SJCRH30 (cell line): ENCODE data around the gene FKBP3. TPM values are rescaled to one million over a fixed set of nuclear protein-coding genes. Genes with fewer than 3 reads are reported as not detected.
A peak's percentile ranks its signal among the peaks of the same experiment; 100 is the strongest.
"Not testable (repeated sequence)": the region's sequence is repeated elsewhere in the genome, so short reads cannot be mapped to it uniquely, and the experiment has no call there.

Source experiments
- DNase-seq, 2 experiments: peaks; one replicate each; pipeline ENCODE4 v3.0.0-alpha.2; 2015 to 2020
- H3K27ac ChIP-seq: fragments of 250-450 bp; sonication (Bioruptor Pico); 2 replicates; pipeline ENCODE4 v1.5.1; 2020; ENCODE audit warnings: mild to moderate bottlenecking, moderate library complexity
- H3K27me3 ChIP-seq: fragments of 250-450 bp; sonication (Bioruptor Pico); 2 replicates; pipeline ENCODE4 v1.5.1; 2020; ENCODE audit warnings: mild to moderate bottlenecking, moderate library complexity
- H3K36me3 ChIP-seq: fragments of 250-450 bp; sonication (Bioruptor Pico); 2 replicates; pipeline ENCODE4 v1.5.1; 2020; ENCODE audit warnings: mild to moderate bottlenecking, moderate library complexity
- H3K4me1 ChIP-seq: fragments of 250-450 bp; sonication (Bioruptor Pico); 2 replicates; pipeline ENCODE4 v1.5.1; 2020; ENCODE audit warnings: mild to moderate bottlenecking, moderate library complexity
- H3K4me3 ChIP-seq: fragments of 250-450 bp; sonication (Bioruptor Pico); 2 replicates; pipeline ENCODE4 v1.5.1; 2020; ENCODE audit warnings: mild to moderate bottlenecking, moderate library complexity
- H3K9me3 ChIP-seq: fragments of 250-450 bp; sonication (Bioruptor Pico); replicated peaks from 2 replicates; pipeline ENCODE4 v1.5.1; 2020; ENCODE audit warnings: mild to moderate bottlenecking, moderate library complexity
- total RNA-seq: library from RNA; depleted of rRNA; stranded (reverse); fragments of >200 nt; shearing (Covaris generic); gene quantifications from 2 replicates; pipeline ENCODE4 v1.2.3, GENCODE V29; 2014

FKBP3 gene
- total RNA-seq, 1 experiment from 2014 or later = 120 TPM

DNA sequence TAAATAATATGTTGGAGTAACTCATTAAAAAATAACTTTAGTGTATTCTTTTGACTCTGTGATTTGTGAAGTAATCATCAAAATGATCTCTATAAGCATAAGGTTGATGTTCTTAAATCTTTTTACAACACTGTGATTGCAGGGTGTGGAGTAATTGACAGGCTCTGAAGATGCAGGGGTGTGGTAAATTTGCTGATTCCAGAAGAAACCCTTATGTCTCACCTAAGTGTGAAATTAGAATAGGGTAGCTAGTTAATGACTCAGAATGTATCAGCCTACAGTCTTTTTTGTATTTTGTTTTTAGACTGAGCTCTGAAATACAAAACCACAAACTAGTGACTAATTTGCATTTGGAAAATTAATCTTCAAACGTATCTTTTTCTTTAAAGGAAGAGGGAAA lies 44.5 kb downstream of the FKBP3 start:
- H3K27ac ChIP-seq = no peak overlapping the region
- no peak for DNase-seq
- peaks cover 26% of the 10 kb centered on the region for H3K36me3 ChIP-seq

DNA sequence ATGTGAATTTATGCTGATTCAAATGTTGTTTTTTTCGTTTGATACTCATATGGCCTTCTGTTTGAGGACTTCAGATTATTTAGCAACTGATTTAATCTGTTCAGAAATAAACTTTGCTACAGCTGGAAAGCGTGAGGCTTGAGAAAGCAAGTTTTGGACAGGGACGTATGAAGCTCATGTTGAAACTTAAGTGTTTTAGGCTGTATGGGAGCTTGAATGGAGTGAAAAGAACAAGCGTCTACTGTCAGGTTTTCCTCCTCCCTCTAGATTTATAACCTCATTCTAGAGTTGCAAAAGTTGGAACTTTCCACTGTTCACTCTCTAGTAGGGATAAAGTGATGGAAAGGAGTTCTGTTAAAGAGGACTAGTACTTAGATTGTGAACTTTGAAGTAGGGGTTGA lies 49.3 kb downstream of the FKBP3 start:
- Histone ChIP-seq H3K4me3 (peak overlapping the region; percentile 82), H3K4me1 (peaks cover 4% of the 10 kb centered on the region; the same call in 1 of the 2 replicates), H3K27ac (peak overlapping the region; percentile 85), H3K27me3 (no peaks in the 10 kb centered on the region), H3K36me3 (0 out of 2 replicates have a peak, but pooled peaks cover 3% of the 10 kb centered on the region), H3K9me3 (no peaks in the 10 kb centered on the region)
- DNase-seq = peak in 1 of 2 experiments; percentile 34

More for the DNA sequence above, 44.5 kb downstream of the FKBP3 start:
- H3K27me3 ChIP-seq = no peaks in the 10 kb centered on the region
- H3K4me1 ChIP-seq = peaks cover 4% of the 10 kb centered on the region; the same call in 1 of the 2 replicates
- no peak overlapping the region for H3K4me3 ChIP-seq
- no peaks in the 10 kb centered on the region for H3K9me3 ChIP-seq

DNA sequence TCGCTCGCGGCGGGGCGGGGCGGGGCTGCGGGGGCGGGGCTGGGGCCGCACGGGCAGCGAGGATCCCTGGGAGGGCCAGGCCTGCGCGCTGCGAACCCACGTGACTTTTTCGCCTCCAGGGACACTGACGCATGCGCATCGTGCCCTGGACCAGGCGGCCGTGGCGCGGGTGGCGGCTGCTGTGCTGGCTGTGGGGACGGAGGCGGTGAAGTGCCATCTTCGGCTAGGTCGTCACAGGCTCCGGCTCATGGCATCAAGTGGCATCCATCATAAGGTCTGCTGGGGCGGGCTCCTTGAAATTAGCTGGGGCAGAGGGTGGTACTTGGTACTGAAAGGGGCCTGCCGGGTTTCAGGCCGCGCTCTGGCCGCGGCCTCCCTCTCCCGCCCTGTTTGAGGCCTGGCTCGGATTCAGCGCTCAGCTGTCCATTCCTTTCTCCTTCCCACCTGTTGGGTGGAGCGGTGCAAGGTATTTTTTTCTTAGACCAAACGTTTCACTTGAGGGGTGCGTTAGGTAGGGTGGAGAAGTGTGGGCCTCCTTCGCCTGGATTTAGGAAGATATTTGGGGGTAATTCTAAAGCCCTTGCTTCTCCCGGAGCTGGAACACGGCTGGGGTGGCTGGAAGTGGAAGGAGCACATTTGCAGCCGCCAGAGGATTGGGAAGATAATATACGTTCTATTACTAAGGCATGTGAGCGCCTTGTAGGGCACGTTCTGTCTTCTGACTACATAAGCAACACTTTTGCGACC lies 50.1 kb downstream of the FKBP3 start, which contains the start of gene PRPF39:
Gene PRPF39 (plus strand): TSS at position 141 of the 747 bp plus-strand sequence. CDS start 11,124 bp downstream, outside the sequence.
- Histone ChIP-seq H3K36me3 (0 out of 2 replicates have a peak, but pooled peaks cover 3% of the 10 kb centered on the region), H3K9me3 (no peaks in the 10 kb centered on the region), H3K4me1 (peaks cover 4% of the 10 kb centered on the region; the same call in 1 of the 2 replicates), H3K4me3 (peak within 1 kb of the TSS; percentile 82), H3K27me3 (no peaks in the 10 kb centered on the region), H3K27ac (peak within 1 kb of the TSS; percentile 85)
- peak; percentile 94 to 97 for DNase-seq

DNA sequence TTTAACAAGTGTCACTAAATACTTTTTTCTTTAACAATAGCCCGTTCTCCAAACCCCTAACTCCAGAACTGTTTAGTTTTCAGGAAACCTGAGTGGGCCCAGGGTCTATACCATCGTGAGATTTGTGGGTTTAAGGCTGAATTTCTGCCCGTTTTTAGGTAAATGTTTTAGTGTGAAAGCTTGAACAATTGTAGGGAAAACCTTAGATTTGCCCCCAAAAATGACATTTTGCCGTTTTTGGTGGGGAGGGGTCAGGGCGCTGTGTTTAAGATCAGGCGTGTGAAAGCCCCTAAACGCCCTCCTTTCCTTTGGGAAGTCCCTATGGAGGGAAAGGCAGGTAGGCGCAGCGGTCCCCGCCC lies 50.7 kb downstream of the FKBP3 start:
- H3K4me3 ChIP-seq = peak overlapping the region; percentile 82
- H3K4me1 ChIP-seq = peaks cover 4% of the 10 kb centered on the region; the same call in 1 of the 2 replicates
- no peak overlapping the region for H3K27ac ChIP-seq
- DNase-seq = no peak
- 0 out of 2 replicates have a peak, but pooled peaks cover 3% of the 10 kb centered on the region for H3K36me3 ChIP-seq
- H3K27me3 ChIP-seq = no peaks in the 10 kb centered on the region
- H3K9me3 ChIP-seq = no peaks in the 10 kb centered on the region

DNA sequence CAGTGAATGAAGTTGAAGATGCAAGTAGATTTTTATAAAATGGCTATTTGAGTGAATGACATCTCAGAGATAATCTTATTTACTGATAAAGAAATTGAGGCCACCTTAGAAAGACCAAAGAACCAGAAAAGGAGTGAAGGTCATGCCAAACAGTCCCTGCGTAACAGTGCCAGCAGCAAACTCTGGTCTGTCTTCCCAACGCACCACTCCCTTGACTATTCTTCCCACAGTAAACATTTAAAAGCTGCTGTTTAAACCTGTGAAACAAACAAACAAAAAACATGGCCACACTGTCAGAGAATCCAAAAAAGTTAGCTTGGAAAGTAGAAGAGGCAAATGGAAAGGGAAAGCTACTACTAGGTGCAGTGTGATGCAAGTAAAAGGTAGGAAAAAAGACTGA lies 51.9 kb downstream of the FKBP3 start:
- Histone ChIP-seq H3K36me3 (no peaks in the 10 kb centered on the region), H3K4me1 (peaks cover 4% of the 10 kb centered on the region; the same call in 1 of the 2 replicates), H3K9me3 (no peaks in the 10 kb centered on the region), H3K27me3 (no peaks in the 10 kb centered on the region), H3K4me3 (no peak overlapping the region), H3K27ac (no peak overlapping the region)
- DNase-seq = no peak

DNA sequence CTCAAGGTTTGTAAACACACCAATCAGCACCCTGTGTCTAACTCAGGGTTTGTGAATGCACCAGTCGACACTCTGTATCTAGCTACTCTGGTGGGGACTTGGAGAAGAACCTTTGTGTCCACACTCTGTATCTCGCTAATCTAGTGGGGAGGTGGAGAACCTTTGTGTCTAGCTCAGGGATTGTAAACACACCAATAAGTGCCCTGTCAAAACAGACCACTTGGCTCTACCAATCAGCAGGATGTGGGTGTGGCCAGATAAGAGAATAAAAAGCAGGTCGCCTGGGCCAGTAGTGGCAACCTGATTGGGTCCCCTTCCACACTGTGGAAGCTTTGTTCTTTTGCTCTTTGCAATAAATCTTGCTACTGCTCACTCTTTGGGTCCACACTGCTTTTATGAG lies 53.2 kb downstream of the FKBP3 start:
- not testable (repeated sequence) for H3K9me3 ChIP-seq, H3K27me3 ChIP-seq, DNase-seq, H3K27ac ChIP-seq, H3K4me3 ChIP-seq, H3K36me3 ChIP-seq, H3K4me1 ChIP-seq

DNA sequence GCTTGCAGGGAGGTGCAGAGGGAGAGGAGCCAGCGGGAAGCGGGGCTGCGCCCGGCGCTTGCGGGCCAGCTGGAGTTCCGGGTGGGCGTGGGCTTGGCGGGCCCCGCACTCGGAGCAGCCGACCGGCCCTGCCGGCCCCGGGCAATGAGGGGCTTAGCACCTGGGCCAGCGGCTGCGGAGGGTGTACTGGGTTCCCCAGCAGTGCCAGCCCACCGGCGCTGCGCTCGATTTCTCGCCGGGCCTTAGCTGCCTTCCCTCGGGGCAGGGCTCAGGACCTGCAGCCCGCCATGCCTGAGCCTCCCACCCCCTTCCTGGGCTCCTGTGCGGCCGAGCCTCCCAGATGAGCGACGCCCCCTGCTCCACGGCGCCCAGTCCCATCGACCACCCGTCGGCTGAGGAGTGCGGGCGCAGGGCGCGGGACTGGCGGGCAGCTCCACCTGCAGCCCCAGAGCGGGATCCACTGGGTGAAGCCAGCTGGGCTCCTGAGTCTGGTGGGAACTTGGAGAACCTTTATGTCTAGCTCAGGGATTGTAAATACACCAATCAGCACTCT lies 53.8 kb downstream of the FKBP3 start:
- H3K4me1 ChIP-seq, H3K4me3 ChIP-seq, H3K27ac ChIP-seq, H3K9me3 ChIP-seq, H3K27me3 ChIP-seq, DNase-seq, H3K36me3 ChIP-seq: not testable (repeated sequence)

DNA sequence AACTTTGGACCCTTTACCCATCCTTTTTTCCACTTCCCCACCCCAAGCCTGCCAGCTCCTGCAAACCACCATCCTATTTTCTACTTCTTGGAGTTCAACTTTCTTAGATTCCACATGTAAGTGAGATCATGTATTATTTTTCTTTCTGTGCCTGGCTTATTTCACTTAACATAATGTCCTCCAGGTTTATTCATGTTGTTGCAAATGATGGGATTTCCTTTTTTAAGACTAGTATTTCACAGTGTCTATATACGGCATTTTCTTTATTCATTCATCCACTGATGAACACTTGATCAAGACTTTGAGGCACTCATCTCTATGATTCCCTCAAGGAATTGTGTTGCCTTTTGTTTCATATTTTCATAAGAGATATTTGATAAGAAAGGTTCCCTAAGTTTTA lies 56.0 kb downstream of the FKBP3 start:
- no peak for DNase-seq
- H3K27ac ChIP-seq = no peak overlapping the region
- no peaks in the 10 kb centered on the region for H3K9me3 ChIP-seq
- H3K36me3 ChIP-seq = peaks cover 2% of the 10 kb centered on the region; the same call in 1 of the 2 replicates
- H3K4me1 ChIP-seq = no peaks in the 10 kb centered on the region
- H3K4me3 ChIP-seq = no peak overlapping the region
- H3K27me3 ChIP-seq = no peaks in the 10 kb centered on the region

DNA sequence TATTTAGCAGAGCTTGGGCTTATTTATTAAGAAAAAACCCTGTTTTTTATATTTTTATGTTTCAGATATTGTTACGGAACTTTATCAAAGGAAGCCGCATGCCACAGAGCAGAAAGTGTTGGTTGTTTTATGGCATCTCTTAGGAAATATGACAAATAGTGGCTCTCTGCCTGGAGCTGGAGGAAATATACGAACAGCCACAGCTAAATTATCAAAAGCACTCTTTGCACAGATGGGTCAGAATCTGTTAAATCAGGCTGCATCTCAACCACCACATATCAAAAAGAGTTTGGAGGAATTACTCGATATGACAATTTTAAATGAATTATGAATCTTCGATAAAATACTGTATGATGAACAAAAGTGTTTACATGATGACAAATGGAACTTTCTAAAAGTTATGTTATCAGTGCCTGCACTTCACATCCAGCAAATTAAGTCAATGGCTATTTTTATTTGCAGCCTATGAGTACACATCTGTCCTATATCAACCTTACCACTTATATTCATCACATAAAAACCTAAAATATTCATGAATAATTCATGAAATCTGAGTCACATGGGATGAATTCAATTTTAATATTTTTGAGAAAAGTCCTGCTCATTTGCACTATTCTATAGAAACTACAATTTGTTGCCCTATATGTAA lies 60.9 kb downstream of the FKBP3 start:
- Histone ChIP-seq H3K4me3 (no peak overlapping the region), H3K9me3 (no peaks in the 10 kb centered on the region), H3K4me1 (no peaks in the 10 kb centered on the region), H3K27ac (no peak overlapping the region), H3K27me3 (no peaks in the 10 kb centered on the region), H3K36me3 (peaks cover 16% of the 10 kb centered on the region)
- DNase-seq = no peak

DNA sequence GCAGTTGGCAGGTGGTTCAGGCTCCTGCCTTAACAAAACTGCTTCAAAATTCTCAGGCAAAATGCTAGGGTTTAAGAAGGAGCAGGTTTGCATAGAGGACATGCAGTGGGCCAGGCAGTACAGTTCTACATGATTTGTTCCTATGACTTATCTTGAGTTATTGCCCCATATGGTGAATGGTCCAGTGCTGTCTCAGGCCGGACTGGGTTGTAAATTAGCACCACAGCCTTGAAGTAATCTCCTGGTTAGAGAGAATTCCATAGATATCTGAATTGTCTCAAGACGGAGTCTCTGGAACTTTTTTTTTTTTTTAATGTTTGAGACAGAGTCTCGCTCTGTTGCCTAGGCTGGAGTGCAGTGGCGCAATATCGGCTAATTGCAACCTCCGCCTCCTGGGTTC lies 62.2 kb downstream of the FKBP3 start:
- DNase-seq = no peak
- H3K4me1 ChIP-seq = no peaks in the 10 kb centered on the region

DNA sequence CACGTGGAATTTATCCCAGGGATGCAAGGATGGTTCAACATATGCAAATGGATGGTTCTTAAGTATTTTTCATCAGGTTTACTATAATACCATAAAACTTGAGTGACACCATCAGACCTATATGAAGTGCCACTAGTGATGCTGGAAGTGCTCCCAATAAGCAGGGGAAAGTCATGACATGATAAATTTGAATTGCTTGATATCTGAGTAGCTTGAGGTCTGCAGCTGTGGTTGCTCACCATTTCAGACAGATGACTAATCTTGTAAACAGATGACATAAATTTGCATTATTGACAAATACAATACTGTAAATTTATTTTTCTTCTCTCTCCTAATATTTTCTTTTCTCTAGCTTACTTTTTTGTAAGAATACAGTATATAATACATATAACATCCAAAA lies 64.1 kb downstream of the FKBP3 start:
- H3K4me3 ChIP-seq = no peak overlapping the region
- no peak overlapping the region for H3K27ac ChIP-seq
- peaks cover 18% of the 10 kb centered on the region for H3K36me3 ChIP-seq
- DNase-seq = no peak
- H3K27me3 ChIP-seq = no peaks in the 10 kb centered on the region
- H3K4me1 ChIP-seq = peaks cover 6% of the 10 kb centered on the region; the same call in 1 of the 2 replicates
- no peaks in the 10 kb centered on the region for H3K9me3 ChIP-seq

More for the DNA sequence above, 62.2 kb downstream of the FKBP3 start:
- H3K9me3 ChIP-seq = no peaks in the 10 kb centered on the region
- no peaks in the 10 kb centered on the region for H3K27me3 ChIP-seq
- no peak overlapping the region for H3K27ac ChIP-seq
- no peak overlapping the region for H3K4me3 ChIP-seq
- H3K36me3 ChIP-seq = peaks cover 17% of the 10 kb centered on the region

DNA sequence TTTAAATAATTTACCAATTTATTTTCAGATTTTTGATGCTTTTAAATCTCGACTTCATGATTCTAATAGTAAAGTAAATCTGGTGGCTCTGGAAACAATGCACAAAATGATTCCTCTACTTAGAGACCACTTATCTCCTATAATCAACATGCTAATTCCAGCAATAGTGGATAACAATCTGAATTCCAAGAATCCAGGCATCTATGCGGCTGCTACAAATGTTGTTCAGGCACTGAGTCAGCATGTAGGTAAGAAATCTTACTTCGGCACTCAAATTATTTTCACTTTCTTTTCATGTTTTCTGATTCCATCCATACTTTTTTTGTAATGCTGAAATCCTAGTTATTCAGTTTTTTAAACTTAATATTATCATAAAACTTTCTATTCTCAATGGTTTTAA lies 65.9 kb downstream of the FKBP3 start:
- Histone ChIP-seq H3K36me3 (peaks cover 16% of the 10 kb centered on the region), H3K27ac (no peak overlapping the region), H3K9me3 (no peaks in the 10 kb centered on the region), H3K4me1 (peaks cover 6% of the 10 kb centered on the region; the same call in 1 of the 2 replicates), H3K4me3 (no peak overlapping the region), H3K27me3 (no peaks in the 10 kb centered on the region)
- DNase-seq = no peak

DNA sequence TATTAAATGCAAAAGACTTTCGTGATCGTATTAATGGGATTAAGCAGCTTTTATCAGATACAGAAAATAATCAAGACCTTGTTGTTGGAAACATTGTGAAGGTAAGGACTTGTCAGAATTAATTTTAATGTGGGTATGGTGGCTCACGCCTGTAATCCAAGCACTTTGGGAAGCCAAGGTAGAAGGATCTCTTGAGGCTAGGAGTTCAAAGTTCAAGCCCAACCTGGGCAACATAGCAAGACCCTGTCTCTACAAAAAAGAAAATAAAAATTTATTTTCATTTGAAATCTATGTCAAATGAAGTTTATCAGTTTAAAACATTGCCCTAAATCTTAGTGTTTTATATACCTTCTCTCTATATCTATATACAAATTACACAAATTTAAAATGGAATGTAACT lies 67.6 kb downstream of the FKBP3 start:
- H3K36me3 ChIP-seq = peaks cover 16% of the 10 kb centered on the region
- no peak overlapping the region for H3K27ac ChIP-seq
- H3K4me3 ChIP-seq = no peak overlapping the region
- DNase-seq = no peak
- H3K27me3 ChIP-seq = no peaks in the 10 kb centered on the region
- H3K9me3 ChIP-seq = no peaks in the 10 kb centered on the region
- H3K4me1 ChIP-seq = peaks cover 6% of the 10 kb centered on the region; the same call in 1 of the 2 replicates

DNA sequence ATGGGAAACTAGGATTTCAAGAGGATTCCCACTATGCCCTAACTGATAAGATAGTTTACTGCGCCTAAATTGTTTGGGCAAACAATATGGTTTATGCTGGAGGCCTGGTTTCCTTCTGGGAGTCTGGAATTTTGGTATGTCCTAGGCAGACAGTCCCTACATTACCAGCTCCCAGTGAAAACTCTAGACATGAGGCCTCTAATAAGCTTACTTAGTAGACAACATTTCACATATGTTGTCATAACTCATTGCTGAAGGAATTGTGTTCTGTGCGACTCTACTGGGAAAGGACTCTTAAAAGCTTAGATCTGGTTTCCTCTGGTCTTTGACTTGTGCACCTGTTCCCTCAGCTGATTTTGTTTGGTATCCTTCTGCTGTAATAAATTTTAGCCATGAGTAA lies 68.3 kb downstream of the FKBP3 start:
- Histone ChIP-seq H3K27me3 (no peaks in the 10 kb centered on the region), H3K4me1 (peaks cover 6% of the 10 kb centered on the region; the same call in 1 of the 2 replicates), H3K4me3 (no peak overlapping the region), H3K9me3 (no peaks in the 10 kb centered on the region), H3K27ac (no peak overlapping the region), H3K36me3 (peaks cover 16% of the 10 kb centered on the region)
- peak in 1 of 2 experiments; percentile 43 for DNase-seq
